SJCRH30 (cell line): ENCODE data around the gene ERGIC1. TPM values are rescaled to one million over a fixed set of nuclear protein-coding genes. Genes with fewer than 3 reads are reported as not detected.

Experiments
- DNase-seq, 2 experiments: peaks; one replicate each; pipeline ENCODE4 v3.0.0-alpha.2; 2015 to 2020
- H3K27ac ChIP-seq: fragments of 250-450 bp; sonication (Bioruptor Pico); 2 replicates; pipeline ENCODE4 v1.5.1; 2020; ENCODE audit warnings: mild to moderate bottlenecking, moderate library complexity
- H3K27me3 ChIP-seq: fragments of 250-450 bp; sonication (Bioruptor Pico); 2 replicates; pipeline ENCODE4 v1.5.1; 2020; ENCODE audit warnings: mild to moderate bottlenecking, moderate library complexity
- H3K36me3 ChIP-seq: fragments of 250-450 bp; sonication (Bioruptor Pico); 2 replicates; pipeline ENCODE4 v1.5.1; 2020; ENCODE audit warnings: mild to moderate bottlenecking, moderate library complexity
- H3K4me1 ChIP-seq: fragments of 250-450 bp; sonication (Bioruptor Pico); 2 replicates; pipeline ENCODE4 v1.5.1; 2020; ENCODE audit warnings: mild to moderate bottlenecking, moderate library complexity
- H3K4me3 ChIP-seq: fragments of 250-450 bp; sonication (Bioruptor Pico); 2 replicates; pipeline ENCODE4 v1.5.1; 2020; ENCODE audit warnings: mild to moderate bottlenecking, moderate library complexity
- H3K9me3 ChIP-seq: fragments of 250-450 bp; sonication (Bioruptor Pico); replicated peaks from 2 replicates; pipeline ENCODE4 v1.5.1; 2020; ENCODE audit warnings: mild to moderate bottlenecking, moderate library complexity
- total RNA-seq: library from RNA; depleted of rRNA; stranded (reverse); fragments of >200 nt; shearing (Covaris generic); gene quantifications from 2 replicates; pipeline ENCODE4 v1.2.3, GENCODE V29; 2014

The ERGIC1 gene
- total RNA-seq, 1 experiment from 2014 or later = 83.4 TPM

- H3K9me3 ChIP-seq = no peaks in the 10 kb centered on the region
- H3K36me3 ChIP-seq = no peaks in the 10 kb centered on the region
- no peak overlapping the region for H3K4me3 ChIP-seq
- H3K4me1 ChIP-seq = peaks cover 20% of the 10 kb centered on the region
- H3K27me3 ChIP-seq = no peaks in the 10 kb centered on the region
- peak; percentile 69 to 73 for DNase-seq
- no peak overlapping the region for H3K27ac ChIP-seq
Measured at GRCh38 chr5:172795318-172795977, 38.6 kb upstream of the ERGIC1 start.

GRCh38 chr5:172796306-172796705 is 37.7 kb upstream of the ERGIC1 start:
- Histone ChIP-seq H3K9me3 (no peaks in the 10 kb centered on the region), H3K4me3 (no peak overlapping the region), H3K27me3 (no peaks in the 10 kb centered on the region), H3K4me1 (peaks cover 20% of the 10 kb centered on the region), H3K36me3 (no peaks in the 10 kb centered on the region), H3K27ac (no peak overlapping the region)
- DNase-seq = no peak

- Histone ChIP-seq H3K27ac (no peak overlapping the region), H3K27me3 (no peaks in the 10 kb centered on the region), H3K4me3 (no peak overlapping the region), H3K9me3 (no peaks in the 10 kb centered on the region), H3K36me3 (no peaks in the 10 kb centered on the region), H3K4me1 (peaks cover 11% of the 10 kb centered on the region)
- DNase-seq = no peak
Measured at GRCh38 chr5:172797771-172798191, 36.3 kb upstream of the ERGIC1 start.

DNA sequence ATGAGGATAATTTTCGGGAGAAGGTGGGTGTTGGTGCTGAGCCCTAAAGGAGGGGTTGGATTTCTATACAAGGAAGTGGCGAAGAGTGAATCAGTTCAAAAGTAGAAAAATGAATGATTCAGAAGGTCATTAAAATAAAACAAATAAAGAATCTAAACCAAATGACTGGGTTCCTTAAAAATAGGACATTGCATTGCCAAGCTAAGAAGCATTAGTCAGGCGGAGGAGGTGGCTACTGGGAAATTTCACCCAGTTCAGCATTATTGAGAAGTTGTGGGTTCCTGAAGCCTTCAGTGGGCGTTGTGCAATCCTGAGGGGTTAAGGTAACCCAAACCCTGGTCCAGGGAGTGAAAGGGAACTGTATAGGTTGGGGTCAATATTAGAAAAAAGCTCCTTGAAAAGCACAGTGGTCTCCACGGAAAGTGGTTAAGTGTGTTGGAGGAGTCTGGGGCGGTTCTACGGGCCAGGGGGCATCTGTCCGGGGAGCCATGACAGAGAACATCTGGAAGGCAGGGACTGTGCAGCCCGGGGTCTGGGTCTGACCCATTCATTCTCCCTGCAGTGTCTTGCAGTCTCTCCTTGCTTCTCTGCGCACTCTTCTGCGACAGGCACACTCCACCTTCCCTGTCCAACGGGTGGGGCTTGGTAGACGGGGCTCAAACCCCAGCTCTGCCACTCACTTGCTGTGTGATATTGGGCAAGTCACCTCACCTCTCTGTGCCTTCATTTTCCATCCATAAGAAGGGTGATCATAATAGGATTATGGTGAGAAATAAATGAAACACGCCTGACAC is 35.4 kb upstream of the ERGIC1 start:
- Histone ChIP-seq H3K4me3 (no peak overlapping the region), H3K36me3 (no peaks in the 10 kb centered on the region), H3K9me3 (0 out of 2 replicates have a peak, but pooled peaks cover 2% of the 10 kb centered on the region), H3K4me1 (peaks cover 3% of the 10 kb centered on the region), H3K27ac (no peak overlapping the region), H3K27me3 (no peaks in the 10 kb centered on the region)
- no peak for DNase-seq

- H3K27ac ChIP-seq = no peak overlapping the region
- no peak for DNase-seq
- 0 out of 2 replicates have a peak, but pooled peaks cover 3% of the 10 kb centered on the region for H3K9me3 ChIP-seq
- H3K4me1 ChIP-seq = peaks cover 2% of the 10 kb centered on the region; the same call in 1 of the 2 replicates
- no peaks in the 10 kb centered on the region for H3K27me3 ChIP-seq
- no peak overlapping the region for H3K4me3 ChIP-seq
- H3K36me3 ChIP-seq = no peaks in the 10 kb centered on the region
Measured at GRCh38 chr5:172799416-172799815, 34.6 kb upstream of the ERGIC1 start.

- no peaks in the 10 kb centered on the region for H3K36me3 ChIP-seq
- no peak overlapping the region for H3K27ac ChIP-seq
- 0 out of 2 replicates have a peak, but pooled peaks cover 3% of the 10 kb centered on the region for H3K9me3 ChIP-seq
- no peak overlapping the region for H3K4me3 ChIP-seq
- no peak for DNase-seq
- peaks cover 1% of the 10 kb centered on the region; the same call in 1 of the 2 replicates for H3K4me1 ChIP-seq
- H3K27me3 ChIP-seq = no peaks in the 10 kb centered on the region
Measured at GRCh38 chr5:172800088-172800551, 33.9 kb upstream of the ERGIC1 start.

DNA sequence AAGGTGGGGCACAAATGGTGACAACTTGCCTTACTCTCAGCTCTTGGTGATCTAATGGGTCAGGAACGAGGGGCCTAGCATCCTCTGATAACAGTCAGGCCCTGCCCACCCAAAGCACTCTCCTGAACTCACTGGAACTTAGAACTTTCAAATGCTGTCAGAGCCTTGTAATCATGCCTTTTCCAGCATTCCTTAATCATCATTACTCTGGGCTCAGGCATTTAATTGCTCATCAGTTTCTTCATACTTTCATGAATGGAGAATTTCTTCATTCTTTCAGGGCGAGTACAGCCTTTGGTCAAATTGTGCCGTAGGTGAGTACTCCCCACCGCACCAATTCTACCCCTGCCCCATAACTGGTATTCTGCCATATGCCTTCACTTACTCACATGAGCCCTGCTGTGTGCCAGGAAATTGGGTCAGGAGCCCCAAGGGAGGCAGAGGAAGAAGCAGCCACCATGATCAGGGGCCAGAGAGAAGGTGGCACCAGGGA is 32.8 kb upstream of the ERGIC1 start:
- Histone ChIP-seq H3K4me3 (no peak overlapping the region), H3K4me1 (no peaks in the 10 kb centered on the region; the same call in 1 of the 2 replicates), H3K27ac (no peak overlapping the region), H3K9me3 (0 out of 2 replicates have a peak, but pooled peaks cover 3% of the 10 kb centered on the region), H3K36me3 (no peaks in the 10 kb centered on the region), H3K27me3 (no peaks in the 10 kb centered on the region)
- no peak for DNase-seq

GRCh38 chr5:172802112-172802511 is 31.9 kb upstream of the ERGIC1 start:
- DNase-seq = no peak
- Histone ChIP-seq H3K4me3 (no peak overlapping the region), H3K9me3 (0 out of 2 replicates have a peak, but pooled peaks cover 3% of the 10 kb centered on the region), H3K27me3 (no peaks in the 10 kb centered on the region), H3K4me1 (peaks cover 4% of the 10 kb centered on the region), H3K36me3 (no peaks in the 10 kb centered on the region), H3K27ac (no peak overlapping the region)

DNA sequence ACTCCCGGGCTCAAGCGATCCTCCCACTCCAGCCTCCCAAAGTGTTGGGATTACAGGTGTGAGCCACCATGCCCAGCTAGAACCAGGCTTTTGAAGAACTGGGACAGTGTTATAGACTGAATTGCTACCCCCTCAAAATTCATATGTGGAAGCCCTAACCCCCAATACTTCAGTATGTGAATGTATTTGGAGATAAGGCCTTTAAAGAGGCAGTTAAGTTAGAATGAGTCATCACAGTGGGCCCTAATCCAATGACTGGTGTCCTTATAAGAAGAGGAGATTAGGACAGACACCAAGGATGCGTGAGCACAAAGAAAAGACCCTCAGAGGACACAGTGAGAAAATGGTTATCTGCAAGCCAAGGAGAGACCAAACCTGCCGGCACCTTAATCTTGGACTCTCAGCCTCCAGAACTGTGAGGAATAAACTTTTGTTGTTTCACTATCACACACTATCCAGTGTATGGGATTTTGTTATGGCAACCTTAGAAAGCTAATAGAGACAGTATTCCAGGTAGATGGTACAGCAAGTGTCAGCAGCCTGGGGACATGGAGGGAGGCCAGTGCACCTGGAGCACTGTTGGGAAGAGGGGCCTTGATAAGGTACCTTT is 31.4 kb upstream of the ERGIC1 start:
- DNase-seq = no peak
- Histone ChIP-seq H3K27ac (no peak overlapping the region), H3K27me3 (no peaks in the 10 kb centered on the region), H3K36me3 (no peaks in the 10 kb centered on the region), H3K4me3 (no peak overlapping the region), H3K9me3 (0 out of 2 replicates have a peak, but pooled peaks cover 3% of the 10 kb centered on the region), H3K4me1 (peaks cover 4% of the 10 kb centered on the region)

GRCh38 chr5:172805018-172805683 is 28.9 kb upstream of the ERGIC1 start:
- DNase-seq = no peak
- Histone ChIP-seq H3K4me3 (no peak overlapping the region), H3K27ac (no peak overlapping the region), H3K27me3 (no peaks in the 10 kb centered on the region), H3K36me3 (no peaks in the 10 kb centered on the region), H3K9me3 (0 out of 2 replicates have a peak, but pooled peaks cover 3% of the 10 kb centered on the region), H3K4me1 (peaks cover 4% of the 10 kb centered on the region)

GRCh38 chr5:172805736-172806255 is 28.3 kb upstream of the ERGIC1 start:
- no peak overlapping the region for H3K27ac ChIP-seq
- no peak for DNase-seq
- peaks cover 4% of the 10 kb centered on the region for H3K4me1 ChIP-seq
- H3K36me3 ChIP-seq = no peaks in the 10 kb centered on the region
- H3K4me3 ChIP-seq = no peak overlapping the region
- H3K9me3 ChIP-seq = 0 out of 2 replicates have a peak, but pooled peaks cover 3% of the 10 kb centered on the region
- H3K27me3 ChIP-seq = no peaks in the 10 kb centered on the region

DNA sequence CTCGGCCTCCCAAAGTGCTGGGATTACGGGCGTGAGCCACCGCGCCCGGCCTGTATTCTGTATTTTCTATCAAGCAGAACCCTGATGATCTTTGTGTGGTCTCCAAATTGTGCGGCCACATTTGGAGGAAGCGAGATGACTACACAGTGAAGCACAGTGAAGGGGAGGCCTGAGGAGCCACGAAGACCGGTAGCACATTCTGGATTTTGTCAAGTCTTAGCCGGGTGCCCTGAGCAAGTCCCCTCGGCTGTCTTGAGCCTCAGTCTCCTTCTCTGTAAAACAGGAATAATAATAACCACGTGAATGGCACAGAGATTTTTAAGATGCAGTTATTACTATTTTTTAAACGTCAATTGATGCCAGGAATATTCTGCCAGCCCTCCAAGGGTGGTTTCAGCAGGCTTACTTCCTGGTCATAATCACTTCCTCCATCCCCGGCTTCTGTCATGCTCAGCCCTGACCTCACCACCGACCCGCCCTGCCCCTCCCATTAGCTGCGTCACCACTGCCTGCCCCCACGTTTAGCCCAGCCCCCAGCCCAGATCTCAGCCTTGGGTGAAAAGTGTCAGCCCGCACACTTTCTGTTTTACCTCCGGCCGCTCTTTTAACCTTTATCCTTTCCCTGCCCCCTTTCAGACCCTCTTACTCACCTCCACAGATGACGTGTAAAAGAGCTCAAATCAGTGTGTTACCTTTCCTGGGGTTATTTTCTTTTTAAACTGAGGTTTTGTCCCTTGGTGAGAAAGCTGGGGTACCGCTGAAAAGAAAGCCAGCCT is 27.0 kb upstream of the ERGIC1 start:
- Histone ChIP-seq H3K4me3 (peak overlapping the region; percentile 42), H3K9me3 (0 out of 2 replicates have a peak, but pooled peaks cover 3% of the 10 kb centered on the region), H3K4me1 (peaks cover 4% of the 10 kb centered on the region), H3K27ac (peak overlapping the region; percentile 32; the same call in 1 of the 2 replicates), H3K27me3 (no peaks in the 10 kb centered on the region), H3K36me3 (no peaks in the 10 kb centered on the region)
- DNase-seq = peak; percentile 76 to 80

DNA sequence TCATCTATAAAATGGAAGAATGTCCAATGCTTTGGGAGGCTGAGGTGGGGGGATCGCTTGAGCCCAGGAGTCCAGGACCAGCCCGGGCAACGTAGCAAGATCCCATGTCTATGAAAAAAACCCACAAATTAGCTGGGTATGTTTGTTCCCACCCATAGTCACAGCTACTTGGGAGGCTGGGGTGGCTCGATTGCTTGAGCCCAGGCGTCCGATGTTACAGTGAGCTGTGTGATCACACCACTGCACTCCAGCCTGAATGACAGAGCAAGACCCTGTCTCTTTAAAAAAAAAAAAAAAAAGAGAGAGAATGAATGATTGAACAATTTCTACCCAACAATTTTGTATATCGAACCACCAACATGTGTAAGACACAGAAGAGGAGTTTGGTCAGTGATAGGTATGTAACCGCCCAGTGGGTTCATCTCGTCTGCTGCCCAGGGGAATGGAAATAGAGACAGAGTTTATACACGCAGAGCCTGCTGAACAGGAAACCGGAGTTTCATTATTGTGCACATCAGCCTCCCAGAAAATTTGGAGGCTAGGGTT is 26.2 kb upstream of the ERGIC1 start:
- no peak for DNase-seq
- Histone ChIP-seq H3K4me1 (peaks cover 4% of the 10 kb centered on the region), H3K36me3 (no peaks in the 10 kb centered on the region), H3K27me3 (no peaks in the 10 kb centered on the region), H3K27ac (no peak overlapping the region; the same call in 1 of the 2 replicates), H3K9me3 (0 out of 2 replicates have a peak, but pooled peaks cover 3% of the 10 kb centered on the region), H3K4me3 (no peak overlapping the region)
